ENCODE measurements around the gene REM2. TPM values are rescaled to one million over a fixed set of nuclear protein-coding genes. Genes with fewer than 3 reads are reported as not detected.

The REM2 gene
- total RNA-seq, 2 experiments from 2014 or later, result 0.98 to 1.2 TPM

- ChIA-PET POLR2A (interaction anchor here (0.8 to 9.2 kb wide), 8 partner anchors 12 to 333 kb away, joined by 3 to 115 read pairs (median 4); partner anchors contain the start of genes LRP10, MRPL52 and RBM23), CTCF (interaction anchor here (0.6 to 12.1 kb wide), 10 partner anchors 11 to 1918 kb away, joined by 3 to 145 read pairs (median 4); partner anchors contain the start of gene LRP10)
- peaks cover 44% of the 10 kb centered on the region for H3K4me1 Mint-ChIP-seq
- peaks cover 16% of the 10 kb centered on the region for H3K27me3 Mint-ChIP-seq
- DNase-seq, result peak; percentile 28
- H3K4me3 Mint-ChIP-seq, result peak overlapping the region; percentile 30
- peaks cover 5% of the 10 kb centered on the region for H3K36me3 Mint-ChIP-seq (ENCODE audit: low read depth)
- peak overlapping the region; percentile 89 for H3K27ac Mint-ChIP-seq
- no peaks in the 10 kb centered on the region for H3K9me3 Mint-ChIP-seq
Measured at GRCh38 chr14:22888662-22889061, 5.6 kb downstream of the REM2 start.

GRCh38 chr14:22890416-22890815 lies 7.4 kb downstream of the REM2 start:
- Mint-ChIP-seq H3K27ac (no peak overlapping the region), H3K4me1 (peaks cover 39% of the 10 kb centered on the region), H3K4me3 (no peak overlapping the region), H3K9me3 (no peaks in the 10 kb centered on the region), H3K27me3 (peaks cover 8% of the 10 kb centered on the region), H3K36me3 (ENCODE audit: low read depth) (peaks cover 8% of the 10 kb centered on the region)
- ChIA-PET CTCF (interaction anchor here (0.9 to 12.1 kb wide), 5 partner anchors 9 to 334 kb away, joined by 3 to 145 read pairs (median 6); partner anchors contain the start of gene LRP10), POLR2A (interaction anchor here (1.2 to 2.5 kb wide), 3 partner anchors 8 to 28 kb away, joined by 3 to 9 read pairs (median 3); partner anchors contain the start of gene RBM23)
- no peak for DNase-seq

- ChIA-PET CTCF (interaction anchor here (1.5 to 12.1 kb wide), 2 partner anchors 21 to 38 kb away, joined by 4 to 145 read pairs; partner anchors contain the start of gene LRP10), POLR2A (no interaction called here)
- no peak overlapping the region for H3K27ac Mint-ChIP-seq
- no peak overlapping the region for H3K4me3 Mint-ChIP-seq
- peaks cover 24% of the 10 kb centered on the region for H3K4me1 Mint-ChIP-seq
- H3K36me3 Mint-ChIP-seq (ENCODE audit: low read depth), result peaks cover 8% of the 10 kb centered on the region
- DNase-seq, result no peak
- no peaks in the 10 kb centered on the region for H3K27me3 Mint-ChIP-seq
- no peaks in the 10 kb centered on the region for H3K9me3 Mint-ChIP-seq
Measured at GRCh38 chr14:22892488-22892887, 9.5 kb downstream of the REM2 start.

GRCh38 chr14:22893706-22894105 lies 10.7 kb downstream of the REM2 start:
- H3K4me1 Mint-ChIP-seq, result peaks cover 19% of the 10 kb centered on the region
- H3K36me3 Mint-ChIP-seq (ENCODE audit: low read depth), result peaks cover 14% of the 10 kb centered on the region
- POLR2A ChIA-PET, result interaction anchor here (0.9 to 1.3 kb wide), 2 partner anchors 24 to 64 kb away, joined by 3 read pairs; partner anchors contain the start of gene MRPL52
- CTCF ChIA-PET, result no interaction called here
- no peak for DNase-seq
- H3K4me3 Mint-ChIP-seq, result no peak overlapping the region
- no peaks in the 10 kb centered on the region for H3K9me3 Mint-ChIP-seq
- H3K27me3 Mint-ChIP-seq, result no peaks in the 10 kb centered on the region
- H3K27ac Mint-ChIP-seq, result no peak overlapping the region

GRCh38 chr14:22895402-22895801 lies 12.4 kb downstream of the REM2 start:
- ChIA-PET POLR2A (interaction anchor here (2.0 to 2.1 kb wide), 2 partner anchors 9 to 34 kb away, joined by 5 to 12 read pairs; partner anchors contain the start of gene PRMT5), CTCF (interaction anchor here (1.1 to 8.6 kb wide), 6 partner anchors 9 to 339 kb away, joined by 4 to 69 read pairs (median 6); partner anchors contain the start of gene LRP10)
- Mint-ChIP-seq H3K4me3 (no peak overlapping the region), H3K27ac (no peak overlapping the region), H3K4me1 (peaks cover 10% of the 10 kb centered on the region), H3K27me3 (no peaks in the 10 kb centered on the region), H3K36me3 (ENCODE audit: low read depth) (peaks cover 15% of the 10 kb centered on the region), H3K9me3 (no peaks in the 10 kb centered on the region)
- DNase-seq, result no peak

GRCh38 chr14:22896356-22896755 lies 13.3 kb downstream of the REM2 start:
- Mint-ChIP-seq H3K27me3 (no peaks in the 10 kb centered on the region), H3K9me3 (no peaks in the 10 kb centered on the region), H3K36me3 (ENCODE audit: low read depth) (peaks cover 22% of the 10 kb centered on the region), H3K4me1 (peaks cover 19% of the 10 kb centered on the region), H3K27ac (no peak overlapping the region), H3K4me3 (no peak overlapping the region)
- no peak for DNase-seq
- CTCF ChIA-PET, result interaction anchor here (0.7 to 8.6 kb wide), 7 partner anchors 10 to 340 kb away, joined by 3 to 69 read pairs (median 5); partner anchors contain the start of gene LRP10
- POLR2A ChIA-PET, result interaction anchor here (1.2 to 2.2 kb wide), 6 partner anchors 10 to 284 kb away, joined by 3 to 12 read pairs (median 4); partner anchors contain the start of gene PRMT5

GRCh38 chr14:22896760-22897159 lies 13.7 kb downstream of the REM2 start:
- CTCF ChIA-PET, result interaction anchor here (0.7 to 8.6 kb wide), 8 partner anchors 10 to 340 kb away, joined by 3 to 69 read pairs (median 4); partner anchors contain the start of gene LRP10

GRCh38 chr14:22897357-22897756 lies 14.3 kb downstream of the REM2 start:
- CTCF ChIA-PET, result interaction anchor here (0.9 to 8.6 kb wide), 2 partner anchors 25 to 79 kb away, joined by 4 to 69 read pairs; partner anchors contain the start of gene LRP10
- H3K4me3 Mint-ChIP-seq, result no peak overlapping the region
- DNase-seq, result no peak
- no peaks in the 10 kb centered on the region for H3K9me3 Mint-ChIP-seq
- H3K27ac Mint-ChIP-seq, result no peak overlapping the region
- peaks cover 19% of the 10 kb centered on the region for H3K4me1 Mint-ChIP-seq
- POLR2A ChIA-PET, result interaction anchor here (1.2 to 2.2 kb wide), 4 partner anchors 11 to 285 kb away, joined by 3 to 12 read pairs (median 4); no protein-coding TSS in a partner anchor
- H3K27me3 Mint-ChIP-seq, result no peaks in the 10 kb centered on the region
- H3K36me3 Mint-ChIP-seq (ENCODE audit: low read depth), result peaks cover 32% of the 10 kb centered on the region

More at GRCh38 chr14:22896760-22897159, 13.7 kb downstream of the REM2 start:
- Mint-ChIP-seq H3K4me3 (no peak overlapping the region), H3K27me3 (no peaks in the 10 kb centered on the region), H3K27ac (no peak overlapping the region), H3K4me1 (peaks cover 21% of the 10 kb centered on the region), H3K36me3 (ENCODE audit: low read depth) (peaks cover 26% of the 10 kb centered on the region), H3K9me3 (no peaks in the 10 kb centered on the region)
- no peak for DNase-seq
- POLR2A ChIA-PET, result interaction anchor here (1.2 to 2.2 kb wide), 6 partner anchors 11 to 285 kb away, joined by 3 to 12 read pairs (median 4); partner anchors contain the start of gene PRMT5

GRCh38 chr14:22898302-22899090 lies 15.5 kb downstream of the REM2 start:
- Mint-ChIP-seq H3K4me1 (peaks cover 19% of the 10 kb centered on the region), H3K27me3 (no peaks in the 10 kb centered on the region), H3K27ac (no peak overlapping the region), H3K4me3 (no peak overlapping the region), H3K36me3 (ENCODE audit: low read depth) (peaks cover 35% of the 10 kb centered on the region), H3K9me3 (no peaks in the 10 kb centered on the region)
- ChIA-PET POLR2A (interaction anchor here (1.3 to 1.4 kb wide), 2 partner anchors 14 to 76 kb away, joined by 4 to 5 read pairs; no protein-coding TSS in a partner anchor), CTCF (interaction anchor here (1.0 to 8.6 kb wide), 6 partner anchors 11 to 342 kb away, joined by 3 to 69 read pairs (median 6); partner anchors contain the start of gene LRP10)
- DNase-seq, result no peak

GRCh38 chr14:22900081-22900799 lies 17.2 kb downstream of the REM2 start:
- no peaks in the 10 kb centered on the region for H3K9me3 Mint-ChIP-seq
- H3K36me3 Mint-ChIP-seq (ENCODE audit: low read depth), result peaks cover 49% of the 10 kb centered on the region
- no peak overlapping the region for H3K4me3 Mint-ChIP-seq
- H3K4me1 Mint-ChIP-seq, result peaks cover 19% of the 10 kb centered on the region
- DNase-seq, result peak; percentile 48
- H3K27me3 Mint-ChIP-seq, result no peaks in the 10 kb centered on the region
- ChIA-PET CTCF (interaction anchor here (0.6 to 8.6 kb wide), 20 partner anchors 11 to 343 kb away, joined by 3 to 69 read pairs (median 4); partner anchors contain the start of genes DAD1, HAUS4, LRP10 and MMP14), POLR2A (interaction anchor here (0.8 to 3.6 kb wide), 8 partner anchors 12 to 330 kb away, joined by 3 to 16 read pairs (median 4); partner anchors contain the start of genes HAUS4, LRP10 and RBM23)
- peak overlapping the region; percentile 44 for H3K27ac Mint-ChIP-seq

GRCh38 chr14:22901799-22902198 lies 18.8 kb downstream of the REM2 start:
- Mint-ChIP-seq H3K9me3 (no peaks in the 10 kb centered on the region), H3K27me3 (no peaks in the 10 kb centered on the region), H3K4me1 (peaks cover 19% of the 10 kb centered on the region), H3K36me3 (ENCODE audit: low read depth) (peaks cover 64% of the 10 kb centered on the region), H3K27ac (no peak overlapping the region), H3K4me3 (no peak overlapping the region)
- ChIA-PET POLR2A (interaction anchor here (0.9 to 3.6 kb wide), 5 partner anchors 14 to 79 kb away, joined by 3 to 16 read pairs (median 3); partner anchors contain the start of gene RBM23), CTCF (interaction anchor here (0.7 to 8.6 kb wide), 10 partner anchors 14 to 345 kb away, joined by 3 to 69 read pairs (median 22); partner anchors contain the start of genes LRP10 and RBM23)
- DNase-seq, result no peak

GRCh38 chr14:22903742-22904087 lies 20.7 kb downstream of the REM2 start:
- DNase-seq, result no peak
- H3K9me3 Mint-ChIP-seq, result no peaks in the 10 kb centered on the region
- H3K27me3 Mint-ChIP-seq, result no peaks in the 10 kb centered on the region
- ChIA-PET CTCF (interaction anchor here (0.6 to 8.6 kb wide), 5 partner anchors 31 to 751 kb away, joined by 3 to 69 read pairs (median 3); partner anchors contain the start of gene LRP10), POLR2A (interaction anchor here (1.5 kb wide), 1 partner anchor 15 kb away, joined by 6 read pairs; the partner anchor contains the start of gene RBM23)
- no peak overlapping the region for H3K4me3 Mint-ChIP-seq
- H3K36me3 Mint-ChIP-seq (ENCODE audit: low read depth), result peaks cover 65% of the 10 kb centered on the region
- H3K4me1 Mint-ChIP-seq, result peaks cover 15% of the 10 kb centered on the region
- H3K27ac Mint-ChIP-seq, result no peak overlapping the region
